MCF 10A (cell line): ENCODE measurements around the gene ABL2. TPM values are rescaled to one million over a fixed set of nuclear protein-coding genes. Genes with fewer than 3 reads are reported as not detected.
"Not testable (repeated sequence)": the region's sequence is repeated elsewhere in the genome, so short reads cannot be mapped to it uniquely, and the experiment has no call there.

Source experiments
- BruUV-seq: library from RNA; stranded (reverse); fragments of 400-500 nt; replicated peaks from 2 replicates; lab custom pipeline; 2021; lab: Mats Ljungman, UMichigan
- CTCF ChIA-PET: fragments of 300-600 bp; sonication (Branson Sonifier 250); formaldehyde crosslinking; extraction: SDS; loops from one replicate; lab custom pipeline; 2021; ENCODE audit warnings: antibody characterized with exemption, inconsistent platforms; lab: Yijun Ruan, JAX
- POLR2A ChIA-PET: fragments of 300-600, 350-650 bp; sonication (Branson Sonifier 250); formaldehyde crosslinking; extraction: SDS; loops from one replicate; lab custom pipeline; 2020; ENCODE audit warnings: antibody characterized with exemption, inconsistent platforms; lab: Yijun Ruan, JAX
- DNase-seq: peaks from one replicate; pipeline ENCODE4 v3.0.0-alpha.2; 2018; ENCODE audit not compliant: unreplicated experiment
- H3K27ac Mint-ChIP-seq: one replicate; pipeline ENCODE4 v1.8.0; 2022; ENCODE audit warnings: mild to moderate bottlenecking, low read depth, mixed read lengths; ENCODE audit not compliant: unreplicated experiment
- H3K27me3 Mint-ChIP-seq: one replicate; pipeline ENCODE4 v1.8.0; 2022; ENCODE audit warnings: mixed read lengths; ENCODE audit not compliant: insufficient read depth, unreplicated experiment
- H3K36me3 Mint-ChIP-seq: one replicate; pipeline ENCODE4 v1.8.0; 2022; ENCODE audit warnings: mild to moderate bottlenecking, moderate library complexity, mixed read lengths; ENCODE audit not compliant: insufficient read depth, unreplicated experiment
- H3K4me1 Mint-ChIP-seq: one replicate; pipeline ENCODE4 v1.8.0; 2022; ENCODE audit warnings: mixed read lengths; ENCODE audit not compliant: insufficient read depth, unreplicated experiment
- H3K4me3 Mint-ChIP-seq: one replicate; pipeline ENCODE4 v1.8.0; 2022; ENCODE audit warnings: mild to moderate bottlenecking, moderate library complexity, mixed read lengths; ENCODE audit not compliant: unreplicated experiment
- H3K9me3 Mint-ChIP-seq: one replicate; pipeline ENCODE4 v1.8.0; 2022; ENCODE audit warnings: mixed read lengths; ENCODE audit not compliant: unreplicated experiment
- intact Hi-C: fragments of 100-400 bp; cut with micrococcal nuclease; formaldehyde crosslinking; loops from 2 replicates; pipeline ENCODE4 v1.14.1; 2022
- total RNA-seq: library from RNA; stranded (reverse); gene quantifications from 2 replicates; pipeline ENCODE4 v1.2.3, GENCODE V29; 2022
- TF ChIP-seq, protein P1 (sequence below): fragments of 200-600 bp; IDR thresholded peaks from one replicate; pipeline ENCODE4 v1.8.0; 2022; ENCODE audit warnings: antibody characterized with exemption, mild to moderate bottlenecking; ENCODE audit not compliant: unreplicated experiment

Gene ABL2
- total RNA-seq, 1 experiment from 2014 or later: 109 TPM

DNA sequence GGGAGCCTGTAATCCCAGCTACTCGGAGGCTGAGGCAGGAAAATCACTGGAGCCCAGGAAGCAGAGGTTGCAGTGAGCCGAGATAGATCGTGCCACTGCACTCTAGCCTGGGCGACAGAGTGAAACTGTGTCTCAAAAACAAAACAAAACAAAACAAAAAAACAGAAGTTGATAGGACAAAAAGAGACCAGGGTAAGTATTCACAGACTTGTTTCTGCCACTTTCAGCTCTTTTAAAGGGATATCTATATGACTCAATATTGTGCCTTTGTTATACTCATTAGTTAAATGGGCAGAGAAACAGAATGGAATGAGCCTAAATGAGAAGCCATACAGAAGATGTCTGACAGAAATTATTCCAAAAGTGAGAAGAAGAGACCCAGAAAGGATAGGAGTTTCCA, 23.1 kb upstream of the ABL2 start:
- no peaks in the 10 kb centered on the region for H3K4me1 Mint-ChIP-seq
- H3K27ac Mint-ChIP-seq: no peak overlapping the region
- no peaks in the 10 kb centered on the region for H3K27me3 Mint-ChIP-seq
- H3K9me3 Mint-ChIP-seq: no peaks in the 10 kb centered on the region
- H3K36me3 Mint-ChIP-seq: no peaks in the 10 kb centered on the region
- no peak for DNase-seq
- TF ChIP-seq, protein P1, sequence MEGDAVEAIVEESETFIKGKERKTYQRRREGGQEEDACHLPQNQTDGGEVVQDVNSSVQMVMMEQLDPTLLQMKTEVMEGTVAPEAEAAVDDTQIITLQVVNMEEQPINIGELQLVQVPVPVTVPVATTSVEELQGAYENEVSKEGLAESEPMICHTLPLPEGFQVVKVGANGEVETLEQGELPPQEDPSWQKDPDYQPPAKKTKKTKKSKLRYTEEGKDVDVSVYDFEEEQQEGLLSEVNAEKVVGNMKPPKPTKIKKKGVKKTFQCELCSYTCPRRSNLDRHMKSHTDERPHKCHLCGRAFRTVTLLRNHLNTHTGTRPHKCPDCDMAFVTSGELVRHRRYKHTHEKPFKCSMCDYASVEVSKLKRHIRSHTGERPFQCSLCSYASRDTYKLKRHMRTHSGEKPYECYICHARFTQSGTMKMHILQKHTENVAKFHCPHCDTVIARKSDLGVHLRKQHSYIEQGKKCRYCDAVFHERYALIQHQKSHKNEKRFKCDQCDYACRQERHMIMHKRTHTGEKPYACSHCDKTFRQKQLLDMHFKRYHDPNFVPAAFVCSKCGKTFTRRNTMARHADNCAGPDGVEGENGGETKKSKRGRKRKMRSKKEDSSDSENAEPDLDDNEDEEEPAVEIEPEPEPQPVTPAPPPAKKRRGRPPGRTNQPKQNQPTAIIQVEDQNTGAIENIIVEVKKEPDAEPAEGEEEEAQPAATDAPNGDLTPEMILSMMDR: no peak
- intact Hi-C loops: loop anchor here (2.0 to 5.0 kb wide), 2 partner anchors 195 to 562 kb away; no protein-coding TSS in a partner anchor
- no peak overlapping the region for H3K4me3 Mint-ChIP-seq
- ChIA-PET CTCF (interaction anchor here (0.6 to 8.8 kb wide), 35 partner anchors 8 to 561 kb away, joined by 3 to 175 read pairs (median 4); partner anchors contain the start of genes AXDND1 and TOR3A), POLR2A (interaction anchor here (1.2 to 2.3 kb wide), 3 partner anchors 113 to 117 kb away, joined by 6 to 10 read pairs (median 7); partner anchors contain the start of gene AXDND1)
- no TSS peak for BruUV-seq

DNA sequence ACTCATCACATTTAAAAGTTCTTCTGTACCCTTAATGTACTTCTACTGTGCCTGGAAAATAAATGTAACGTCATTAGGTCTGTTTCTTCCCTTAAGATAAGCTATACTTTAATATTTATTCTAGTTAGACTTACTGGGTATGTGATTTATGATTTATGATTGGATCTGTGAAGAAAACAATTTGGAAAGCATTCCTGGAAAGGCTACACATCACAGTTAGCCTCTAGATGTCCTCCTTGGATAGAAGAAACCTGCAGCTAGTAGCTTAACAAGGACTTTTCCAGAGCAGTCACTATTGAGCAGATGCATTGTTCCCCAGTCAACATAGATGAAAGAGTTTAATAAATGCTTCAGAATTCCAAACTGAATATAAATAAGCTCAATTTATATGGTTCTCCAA, 22.2 kb upstream of the ABL2 start:
- Mint-ChIP-seq H3K4me3 (no peak overlapping the region), H3K27ac (no peak overlapping the region), H3K36me3 (no peaks in the 10 kb centered on the region), H3K27me3 (no peaks in the 10 kb centered on the region), H3K9me3 (no peaks in the 10 kb centered on the region), H3K4me1 (no peaks in the 10 kb centered on the region)
- CTCF ChIA-PET: interaction anchor here (0.6 to 8.8 kb wide), 72 partner anchors 9 to 951 kb away, joined by 3 to 175 read pairs (median 4); partner anchors contain the start of genes AXDND1 and TOR3A
- intact Hi-C loops: loop anchor here (1.0 to 5.0 kb wide), 7 partner anchors 41 to 563 kb away; no protein-coding TSS in a partner anchor
- BruUV-seq: no TSS peak
- peak; percentile 56 for DNase-seq
- TF ChIP-seq, protein P1: peak; percentile 73
- POLR2A ChIA-PET: interaction anchor here (0.5 to 2.3 kb wide), 6 partner anchors 9 to 118 kb away, joined by 3 to 10 read pairs (median 5); partner anchors contain the start of gene AXDND1

DNA sequence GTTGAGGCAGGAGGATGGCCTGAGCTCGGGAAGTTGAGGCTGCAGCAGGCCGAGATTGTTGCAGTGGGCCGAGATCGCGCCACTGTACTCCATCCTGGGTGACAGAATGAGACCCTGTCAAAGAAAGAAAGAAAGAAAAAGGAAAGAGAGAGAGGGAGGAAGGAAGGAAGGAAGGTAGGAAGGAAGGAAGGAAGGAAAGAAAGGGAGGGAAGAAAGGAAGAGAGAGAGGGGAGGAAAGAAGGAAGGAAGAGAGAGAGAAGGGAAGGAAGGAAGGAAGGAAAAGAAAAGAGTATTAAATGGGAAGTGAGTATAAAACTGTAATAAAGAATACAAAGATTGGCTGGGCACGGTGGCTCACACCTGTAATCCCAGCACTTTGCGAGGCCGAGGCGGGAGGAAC, 18.4 kb upstream of the ABL2 start:
- intact Hi-C loops: no loop called here
- Mint-ChIP-seq H3K4me1 (no peaks in the 10 kb centered on the region), H3K4me3 (no peak overlapping the region), H3K27me3 (no peaks in the 10 kb centered on the region), H3K27ac (no peak overlapping the region), H3K36me3 (no peaks in the 10 kb centered on the region), H3K9me3 (no peaks in the 10 kb centered on the region)
- TF ChIP-seq, protein P1: no peak
- CTCF ChIA-PET: interaction anchor here (0.8 to 2.2 kb wide), 4 partner anchors 137 to 663 kb away, joined by 5 to 12 read pairs (median 7); no protein-coding TSS in a partner anchor
- no TSS peak for BruUV-seq
- no peak for DNase-seq
- POLR2A ChIA-PET: no interaction called here

DNA sequence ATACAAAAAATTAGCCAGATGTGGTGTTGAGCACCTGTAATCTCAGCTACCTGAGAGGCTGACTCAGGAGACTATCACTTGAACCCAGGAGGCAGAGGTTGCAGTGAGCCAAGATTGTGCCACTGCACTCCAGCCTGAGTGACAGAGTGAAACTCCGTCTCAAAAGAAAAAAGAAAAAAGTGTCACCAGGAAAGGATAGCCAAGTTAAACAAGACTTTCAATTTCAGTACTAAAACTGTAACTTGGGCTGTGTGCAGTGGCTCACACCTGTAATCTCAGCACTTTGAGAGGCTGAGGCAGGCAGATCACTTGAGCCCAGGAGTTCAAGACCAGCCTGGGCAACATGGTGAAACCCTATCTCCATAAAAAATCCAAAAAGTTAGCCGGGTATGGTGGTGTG, 15.9 kb upstream of the ABL2 start:
- POLR2A ChIA-PET: interaction anchor here (0.6 to 0.7 kb wide), 2 partner anchors 114 to 211 kb away, joined by 3 read pairs; no protein-coding TSS in a partner anchor
- intact Hi-C loops, H3K4me1 Mint-ChIP-seq, H3K4me3 Mint-ChIP-seq, BruUV-seq, H3K27me3 Mint-ChIP-seq, H3K9me3 Mint-ChIP-seq, H3K36me3 Mint-ChIP-seq, DNase-seq, H3K27ac Mint-ChIP-seq: not testable (repeated sequence)
- CTCF ChIA-PET: interaction anchor here (0.6 kb wide), 2 partner anchors 121 to 139 kb away, joined by 3 read pairs; no protein-coding TSS in a partner anchor
